HuH-7 (cell line): Measurements from ENCODE around the gene HLA-G.
"Not testable (repeated sequence)": the region's sequence is repeated elsewhere in the genome, so short reads cannot be mapped to it uniquely, and the experiment has no call there.

ENCODE experiments used
- DNase-seq: peaks from one replicate; pipeline ENCODE4 v3.0.0; 2011; ENCODE audit warnings: low spot score

The HLA-G gene

DNA sequence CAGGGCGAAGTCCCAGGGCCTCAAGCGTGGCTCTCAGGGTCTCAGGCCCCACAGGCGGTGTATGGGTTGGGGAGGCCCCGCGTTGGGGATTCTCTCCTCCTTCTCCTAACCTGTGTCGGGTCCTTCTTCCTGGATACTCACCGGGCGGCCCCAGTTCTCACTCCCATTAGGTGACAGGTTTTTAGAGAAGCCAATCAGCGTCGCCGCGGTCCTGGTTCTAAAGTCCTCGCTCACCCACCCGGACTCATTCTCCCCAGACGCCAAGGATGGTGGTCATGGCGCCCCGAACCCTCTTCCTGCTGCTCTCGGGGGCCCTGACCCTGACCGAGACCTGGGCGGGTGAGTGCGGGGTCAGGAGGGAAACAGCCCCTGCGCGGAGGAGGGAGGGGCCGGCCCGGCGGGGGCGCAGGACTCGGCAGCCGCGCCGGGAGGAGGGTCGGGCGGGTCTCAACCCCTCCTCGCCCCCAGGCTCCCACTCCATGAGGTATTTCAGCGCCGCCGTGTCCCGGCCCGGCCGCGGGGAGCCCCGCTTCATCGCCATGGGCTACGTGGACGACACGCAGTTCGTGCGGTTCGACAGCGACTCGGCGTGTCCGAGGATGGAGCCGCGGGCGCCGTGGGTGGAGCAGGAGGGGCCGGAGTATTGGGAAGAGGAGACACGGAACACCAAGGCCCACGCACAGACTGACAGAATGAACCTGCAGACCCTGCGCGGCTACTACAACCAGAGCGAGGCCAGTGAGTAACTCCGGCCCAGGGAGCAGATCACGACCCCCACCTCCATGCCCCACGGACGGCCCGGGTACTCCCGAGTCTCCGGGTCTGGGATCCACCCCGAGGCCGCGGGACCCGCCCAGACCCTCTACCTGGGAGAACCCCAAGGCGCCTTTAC is at the start of gene HLA-G:
HLA-G (plus strand) TSS at position 247 of the 892 bp plus-strand sequence; CDS start at position 267, 20 bp downstream.
- DNase-seq = no peak

DNA sequence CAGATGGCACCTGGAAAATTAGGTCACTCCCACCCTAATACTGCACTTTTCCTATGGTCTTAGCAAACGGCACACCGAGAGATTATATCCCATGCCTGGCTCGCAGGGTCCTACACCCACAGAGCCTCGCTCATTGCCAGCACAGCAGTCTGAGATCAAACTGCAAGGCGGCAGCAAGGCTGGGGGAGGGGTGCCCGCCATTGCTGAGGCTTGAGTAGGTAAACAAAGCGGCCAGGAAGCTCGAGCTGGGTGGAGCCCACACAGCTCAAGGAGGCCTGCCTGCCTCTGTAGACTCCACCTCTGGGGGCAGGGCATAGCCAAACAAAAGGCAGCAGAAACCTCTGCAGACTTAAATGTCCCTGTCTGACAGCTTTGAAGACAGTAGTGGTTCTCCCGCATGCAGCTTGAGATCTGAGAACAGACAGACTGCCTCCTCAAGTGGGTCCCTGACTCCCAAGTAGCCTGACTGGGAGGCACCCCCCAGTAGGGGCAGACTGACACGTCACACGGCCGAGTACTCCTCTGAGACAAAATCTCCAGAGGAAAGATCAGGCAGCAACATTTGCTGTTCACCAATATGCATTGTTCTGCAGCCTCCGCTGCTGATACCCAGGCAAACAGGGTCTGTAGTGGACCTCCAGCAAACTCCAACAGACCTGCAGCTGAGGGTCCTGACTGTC is 47.5 kb upstream of the HLA-G start:
- not testable (repeated sequence) for DNase-seq

DNA sequence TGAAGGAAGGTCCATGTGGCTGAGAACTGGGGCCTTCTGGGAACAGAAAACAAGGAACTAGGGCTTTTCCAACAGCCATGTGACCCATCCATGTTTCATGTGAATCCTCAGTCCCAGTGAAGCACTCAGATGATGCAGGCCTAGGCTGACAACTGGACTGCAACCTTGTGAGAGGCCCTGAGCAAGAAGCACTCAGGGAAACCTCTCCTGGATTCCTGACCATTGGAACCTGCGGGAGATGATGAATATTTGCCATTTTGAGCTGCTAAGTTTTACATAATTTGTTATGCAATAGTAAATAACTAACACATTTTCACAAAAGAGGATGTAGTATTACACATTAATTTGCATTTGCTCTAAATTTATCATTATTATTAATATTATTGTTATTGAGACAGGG is 38.4 kb upstream of the HLA-G start:
- DNase-seq = no peak

DNA sequence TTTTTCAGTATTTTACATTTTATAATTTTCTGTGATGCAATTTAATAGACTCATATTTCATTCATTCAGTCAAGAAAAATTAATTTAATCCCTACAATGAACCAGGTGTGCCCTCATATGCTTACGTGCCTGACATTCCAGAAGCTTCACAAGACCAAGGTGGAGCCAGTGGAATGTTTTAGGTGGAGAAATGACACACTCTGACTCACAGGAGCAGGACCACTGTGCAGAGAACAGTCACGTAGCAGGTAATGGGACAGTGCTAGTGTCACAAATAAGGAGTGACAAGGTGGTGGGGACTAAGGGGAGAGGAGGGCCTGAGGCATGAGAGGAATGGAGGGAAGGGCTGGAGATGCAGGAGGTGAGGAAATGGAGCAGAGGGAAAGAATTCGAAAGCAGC is 37.0 kb upstream of the HLA-G start:
- no peak for DNase-seq

DNA sequence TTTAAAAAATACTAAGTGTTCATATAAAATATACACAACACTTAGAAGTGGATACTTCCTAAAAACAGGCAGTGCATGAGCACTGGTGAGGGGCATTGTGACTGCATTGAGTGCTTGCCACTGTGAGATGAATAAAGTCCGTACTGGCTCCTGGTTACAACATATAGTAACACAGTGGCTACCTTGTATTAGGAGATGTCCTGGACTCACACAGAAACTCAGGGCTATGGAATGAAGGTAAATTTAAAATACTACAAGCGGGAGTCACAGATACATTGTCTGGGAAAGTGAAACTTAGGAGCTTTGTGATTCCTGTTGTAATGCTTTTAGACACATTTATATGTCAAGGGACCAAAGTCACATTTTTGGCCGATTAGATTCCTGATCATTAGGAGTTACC is 36.5 kb upstream of the HLA-G start:
- DNase-seq = no peak

DNA sequence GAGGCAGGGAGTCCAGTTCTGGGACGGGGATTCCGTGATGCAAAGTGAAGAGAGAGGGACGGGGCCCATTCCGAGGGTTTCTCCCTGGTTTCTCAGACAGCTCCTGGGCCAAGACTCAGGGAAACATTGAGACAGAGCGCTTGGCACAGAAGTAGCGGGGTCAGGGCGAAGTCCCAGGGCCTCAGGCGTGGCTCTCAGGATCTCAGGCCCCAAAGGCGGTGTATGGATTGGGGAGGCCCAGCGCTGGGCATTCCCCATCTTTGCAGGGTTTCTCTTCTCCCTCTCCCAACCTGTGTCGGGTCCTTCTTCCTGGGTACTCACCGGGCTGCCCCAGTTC is 35.9 kb upstream of the HLA-G start:
- DNase-seq = no peak

DNA sequence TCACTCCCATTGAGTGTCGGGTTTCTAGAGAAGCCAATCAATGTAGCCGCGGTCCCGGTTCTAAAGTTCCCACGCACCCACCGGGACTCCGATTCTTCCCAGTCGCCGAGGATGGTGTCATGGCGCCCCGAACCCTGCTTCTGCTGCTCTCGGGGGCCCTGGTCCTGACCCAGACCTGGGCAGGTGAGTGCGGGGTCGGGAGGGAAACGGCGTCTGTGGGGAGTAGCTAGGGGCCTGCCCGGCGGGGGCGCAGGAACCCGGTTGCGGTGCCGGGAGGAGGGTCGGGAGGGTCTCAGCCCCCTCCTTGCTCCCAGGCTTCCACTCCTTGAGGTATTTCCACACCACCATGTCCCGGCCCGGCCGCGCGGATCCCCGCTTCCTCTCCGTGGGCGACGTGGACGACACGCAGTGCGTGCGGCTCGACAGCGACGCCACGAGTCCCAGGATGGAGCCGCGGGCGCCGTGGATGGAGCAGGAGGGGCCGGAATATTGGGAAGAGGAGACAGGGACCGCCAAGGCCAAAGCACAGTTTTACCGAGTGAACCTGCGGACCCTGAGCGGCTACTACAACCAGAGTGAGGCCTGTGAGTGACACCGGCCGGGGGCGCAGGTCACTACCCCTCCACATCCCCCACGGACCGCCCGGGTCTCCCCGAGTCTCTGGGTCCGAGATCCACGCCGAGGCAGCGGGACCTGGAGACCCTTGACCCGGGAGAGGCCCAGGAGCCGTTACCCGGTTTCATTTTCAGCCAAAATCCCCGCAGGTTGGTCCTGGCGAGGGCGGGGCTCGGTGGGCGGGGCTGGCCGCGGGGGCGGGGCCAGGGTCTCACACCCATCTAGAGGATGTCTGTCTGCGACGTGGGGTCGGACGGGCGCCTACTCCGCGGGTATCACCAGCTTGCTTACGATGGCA is 35.2 kb upstream of the HLA-G start:
- no peak for DNase-seq

DNA sequence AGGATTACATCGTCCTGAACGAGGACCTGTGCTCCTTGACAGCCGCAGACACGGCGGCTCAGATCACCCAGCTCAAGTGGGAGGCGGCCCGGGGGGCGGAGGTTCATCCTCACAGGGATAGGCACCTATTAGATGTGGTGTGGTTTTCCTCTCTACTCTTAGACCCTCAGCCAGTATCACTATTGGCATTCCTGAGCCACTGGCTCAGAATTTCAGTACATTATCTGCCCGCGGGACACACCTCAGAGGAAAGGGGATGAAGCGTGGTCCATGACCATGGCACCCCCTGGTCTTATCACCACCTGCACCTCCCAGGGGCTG is 34.6 kb upstream of the HLA-G start:
- DNase-seq = no peak

DNA sequence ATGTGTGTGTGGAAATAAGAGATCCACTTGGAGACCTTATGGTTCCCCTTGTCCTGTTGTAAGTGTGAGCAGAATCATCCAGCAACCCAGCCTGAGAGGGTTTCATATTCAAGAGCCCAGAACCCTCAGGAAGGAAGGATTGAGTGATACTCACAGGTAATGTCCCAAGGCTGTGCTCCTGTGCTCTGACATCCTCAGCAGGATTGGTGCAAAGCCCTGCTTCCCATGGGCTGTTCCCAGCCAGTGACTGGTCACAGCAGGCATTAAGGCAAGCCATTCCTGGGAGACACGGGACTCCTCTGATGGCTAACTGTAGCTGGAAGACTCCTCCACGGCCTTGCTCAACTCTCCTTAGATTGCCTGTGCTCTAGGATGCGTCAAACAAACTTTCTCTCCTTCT is 33.8 kb upstream of the HLA-G start:
- DNase-seq = no peak

DNA sequence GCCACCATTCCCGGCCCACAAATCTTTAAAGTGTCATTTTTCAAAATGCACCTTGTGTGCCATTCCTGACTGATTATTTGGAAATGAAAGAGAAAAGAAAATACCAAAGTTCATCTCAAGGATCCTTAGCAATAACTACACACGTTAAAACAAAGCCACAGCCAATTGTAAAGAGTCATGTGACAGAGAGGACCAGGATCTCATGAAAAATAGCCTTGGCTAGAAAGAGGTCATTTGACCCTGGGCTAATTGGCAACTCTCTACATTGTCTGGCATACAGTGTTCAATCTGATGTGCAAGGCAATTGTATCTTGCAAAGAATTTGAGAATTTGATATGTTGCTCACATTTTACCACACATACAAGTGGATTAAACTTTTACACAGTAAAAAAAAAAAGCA is 31.6 kb upstream of the HLA-G start:
- no peak for DNase-seq

DNA sequence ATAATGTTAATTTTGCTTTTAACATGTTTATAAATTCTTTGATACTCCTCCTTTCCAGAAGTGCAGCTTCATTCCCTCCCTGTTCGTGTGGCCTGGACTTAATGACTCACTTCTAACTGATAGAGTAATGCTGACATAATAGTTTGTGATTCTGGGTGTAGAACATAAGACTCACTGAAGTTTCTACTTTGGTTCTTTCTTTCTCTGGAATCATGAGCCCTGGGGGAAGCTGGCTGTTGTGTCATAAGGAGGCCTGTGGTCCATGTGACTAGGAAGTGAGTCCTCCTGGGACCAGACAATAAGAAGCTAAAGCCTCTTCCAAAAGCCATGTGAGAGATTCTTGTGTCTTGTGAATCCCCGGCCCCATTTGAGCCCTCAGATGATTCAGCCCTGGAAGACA is 30.5 kb upstream of the HLA-G start:
- no peak for DNase-seq

DNA sequence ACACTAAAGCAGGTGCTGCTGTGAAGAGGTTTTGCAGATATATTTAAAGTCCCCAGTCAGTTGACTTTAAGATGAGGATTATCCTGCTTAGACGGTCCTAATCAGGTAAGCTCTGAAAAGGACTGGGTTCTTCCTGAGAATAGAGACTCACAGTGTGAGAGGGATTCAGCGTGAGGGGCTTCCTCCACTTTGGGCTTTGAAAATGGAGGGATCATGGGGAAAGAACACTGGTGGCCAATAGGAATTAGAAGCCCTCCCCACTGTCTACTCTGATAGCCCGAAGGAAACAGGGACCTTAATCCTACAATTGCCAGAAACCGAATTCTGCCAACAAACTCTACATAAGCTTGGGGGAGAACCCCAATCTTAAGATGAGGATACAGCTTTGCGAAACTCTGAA is 29.7 kb upstream of the HLA-G start:
- no peak for DNase-seq

DNA sequence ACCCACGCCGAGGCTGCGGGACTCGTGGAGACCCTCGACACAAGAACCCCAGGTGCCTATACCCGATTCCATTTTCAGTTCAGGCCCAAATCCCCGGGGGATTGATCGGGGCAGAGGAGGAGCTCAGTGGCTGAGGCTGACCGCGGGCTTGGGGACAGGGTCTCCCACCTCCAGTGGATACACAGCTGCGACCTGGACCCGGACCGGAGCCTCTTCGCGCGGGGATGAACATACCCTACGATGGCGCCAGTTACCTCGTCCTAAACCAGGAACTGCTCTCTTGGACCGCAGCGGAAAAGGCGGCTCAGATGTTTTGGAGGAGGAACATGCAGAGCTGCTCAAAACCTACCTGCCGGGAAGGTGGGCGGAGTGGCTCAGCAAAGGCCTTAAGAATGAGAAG is 27.4 kb upstream of the HLA-G start:
- DNase-seq = no peak

DNA sequence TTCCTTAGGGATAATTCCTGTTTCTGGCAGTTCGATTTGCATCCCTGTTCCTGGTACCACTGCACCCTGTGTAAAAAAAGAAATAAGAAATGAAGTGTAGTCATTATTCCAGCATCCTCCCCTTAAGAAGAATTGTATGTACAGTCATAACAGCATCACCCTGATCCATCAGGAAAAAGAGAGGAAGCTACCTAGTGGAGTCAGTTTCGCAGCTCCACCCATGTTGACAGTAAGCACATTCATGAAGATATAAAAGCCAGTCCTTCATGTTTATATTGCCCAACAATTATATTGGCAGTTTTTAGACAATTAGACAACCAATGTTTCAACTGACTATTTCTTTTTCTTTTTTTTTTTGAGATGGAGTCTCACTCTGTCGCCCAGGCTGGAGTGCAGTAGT is 21.2 kb upstream of the HLA-G start:
- no peak for DNase-seq

DNA sequence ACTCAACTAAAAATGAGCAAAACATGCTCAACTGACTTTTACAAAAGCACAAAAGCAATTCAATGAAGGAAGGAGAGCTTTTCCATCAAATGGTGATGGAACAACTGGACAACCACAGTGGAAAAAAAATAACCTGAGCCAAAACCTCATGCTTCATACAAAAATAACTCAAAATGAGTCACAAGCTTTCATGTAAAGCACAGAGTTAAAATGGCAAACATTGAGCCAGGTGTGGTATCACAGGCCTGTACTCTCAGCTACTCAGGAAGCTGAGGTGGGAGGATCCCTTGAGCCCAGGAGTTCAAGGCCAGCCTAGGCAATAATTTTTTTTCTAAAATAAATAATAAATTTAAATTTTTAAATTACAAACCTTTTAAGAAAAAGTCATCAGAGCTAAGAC is 18.4 kb upstream of the HLA-G start:
- DNase-seq = no peak

DNA sequence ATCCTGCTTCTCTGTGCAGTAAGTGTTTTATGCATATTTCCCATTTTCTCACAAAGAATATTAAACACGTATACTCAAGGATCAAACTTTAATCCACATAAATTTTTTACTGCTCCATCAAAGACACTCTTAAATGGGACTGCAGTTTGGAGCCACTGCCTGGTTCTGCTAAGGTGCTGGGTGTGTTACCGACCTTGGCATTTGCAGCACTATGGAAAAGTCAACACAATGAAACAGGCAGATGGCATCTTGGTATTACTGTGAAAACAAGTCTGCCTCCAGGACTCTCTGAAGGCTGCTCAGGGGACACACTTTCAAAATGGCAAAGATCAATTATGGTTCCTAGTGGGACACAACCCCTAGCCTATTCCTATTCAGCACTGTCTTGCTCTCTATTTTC is 17.3 kb upstream of the HLA-G start:
- no peak for DNase-seq

DNA sequence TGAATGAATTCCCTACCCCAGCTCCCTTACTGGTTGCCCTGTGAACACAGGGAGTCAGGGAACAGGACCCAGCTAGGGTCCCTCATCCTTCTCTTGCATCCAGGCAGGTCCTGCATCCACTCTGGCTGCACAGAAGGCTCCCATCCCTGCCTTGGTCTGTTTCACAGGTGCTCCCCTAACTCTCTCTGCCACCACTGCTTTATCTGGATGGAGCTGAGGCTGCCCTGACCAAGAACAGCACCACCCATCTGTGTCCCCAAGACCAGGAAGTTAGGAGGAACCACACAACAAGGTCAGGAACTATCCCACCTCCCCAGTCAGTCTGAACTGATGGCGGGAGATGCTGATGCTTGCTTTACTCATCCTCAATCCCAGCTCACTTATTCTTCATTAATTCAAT is 16.2 kb upstream of the HLA-G start:
- DNase-seq = no peak

DNA sequence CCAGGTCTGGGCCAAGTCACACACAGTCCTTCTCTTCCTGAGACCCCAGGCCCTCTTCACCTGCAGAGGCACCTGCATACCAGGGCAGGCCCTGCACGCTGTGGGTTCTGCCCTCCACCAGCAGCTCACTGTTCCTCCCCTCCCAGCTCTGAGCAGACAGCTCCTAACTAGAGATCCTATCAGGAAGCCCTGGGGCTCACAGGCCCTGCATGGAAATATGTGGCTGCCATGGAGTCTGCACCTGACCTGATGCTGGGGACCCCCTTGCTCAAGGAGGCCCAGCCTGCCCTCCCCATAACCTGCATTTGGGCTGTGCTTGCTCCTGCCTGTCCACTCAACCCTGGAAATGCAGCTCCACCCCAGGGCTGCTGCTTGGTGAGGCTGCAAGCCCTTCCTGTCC is 14.6 kb upstream of the HLA-G start:
- DNase-seq = no peak

DNA sequence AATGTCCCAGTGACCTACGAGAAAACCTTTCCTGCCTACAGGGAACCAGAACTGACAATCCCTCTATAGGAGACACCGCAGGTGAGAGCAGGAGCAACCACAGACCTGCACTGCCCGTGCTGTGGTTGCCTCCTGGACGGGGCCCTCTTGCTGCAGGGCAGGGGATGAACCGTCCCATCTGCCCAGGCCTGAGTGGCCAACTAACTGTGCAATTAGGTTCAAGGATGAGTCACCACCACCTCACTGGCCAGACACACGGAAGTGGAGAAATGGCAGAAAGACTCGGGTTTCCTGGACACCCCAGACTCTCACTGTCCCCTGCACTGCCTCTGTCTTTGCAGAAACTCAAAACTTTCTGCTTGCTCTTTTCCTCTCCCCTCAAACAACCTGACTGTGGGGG is 13.8 kb upstream of the HLA-G start:
- DNase-seq = no peak

DNA sequence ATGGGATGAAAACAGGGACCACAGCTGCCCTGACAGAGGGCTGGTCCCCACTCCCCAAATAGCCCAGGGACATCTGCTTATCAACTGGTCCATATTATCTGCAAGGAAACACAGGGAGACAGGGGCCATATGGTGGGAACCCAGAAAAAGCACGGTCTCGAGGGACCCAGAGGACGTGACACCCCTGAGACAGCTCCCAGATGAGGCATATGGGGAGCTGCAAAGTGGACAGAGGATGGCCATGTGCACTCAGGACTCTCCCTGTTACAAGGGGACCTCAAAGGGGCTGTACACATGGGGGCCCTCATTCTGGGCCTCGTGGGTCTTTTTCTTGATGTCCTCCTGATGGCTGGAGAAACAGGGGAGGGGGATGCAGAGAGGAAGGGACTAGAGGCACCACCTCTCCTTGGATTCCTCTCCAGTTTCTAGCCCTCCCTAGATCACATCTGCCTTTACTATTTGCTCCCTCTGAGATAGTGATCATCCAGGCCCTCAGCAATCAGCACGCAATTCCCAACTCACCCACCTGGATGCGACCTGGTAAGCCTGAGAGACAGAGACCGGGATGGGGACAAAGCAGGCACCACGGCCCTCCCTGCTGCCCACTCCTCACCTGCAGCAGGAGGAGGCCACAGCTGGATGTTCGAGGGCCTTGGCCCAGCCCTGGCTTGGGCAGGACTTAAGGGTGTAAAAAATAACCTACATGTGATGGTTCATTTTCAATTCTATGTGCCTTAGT is 13.1 kb upstream of the HLA-G start:
- DNase-seq = no peak

DNA sequence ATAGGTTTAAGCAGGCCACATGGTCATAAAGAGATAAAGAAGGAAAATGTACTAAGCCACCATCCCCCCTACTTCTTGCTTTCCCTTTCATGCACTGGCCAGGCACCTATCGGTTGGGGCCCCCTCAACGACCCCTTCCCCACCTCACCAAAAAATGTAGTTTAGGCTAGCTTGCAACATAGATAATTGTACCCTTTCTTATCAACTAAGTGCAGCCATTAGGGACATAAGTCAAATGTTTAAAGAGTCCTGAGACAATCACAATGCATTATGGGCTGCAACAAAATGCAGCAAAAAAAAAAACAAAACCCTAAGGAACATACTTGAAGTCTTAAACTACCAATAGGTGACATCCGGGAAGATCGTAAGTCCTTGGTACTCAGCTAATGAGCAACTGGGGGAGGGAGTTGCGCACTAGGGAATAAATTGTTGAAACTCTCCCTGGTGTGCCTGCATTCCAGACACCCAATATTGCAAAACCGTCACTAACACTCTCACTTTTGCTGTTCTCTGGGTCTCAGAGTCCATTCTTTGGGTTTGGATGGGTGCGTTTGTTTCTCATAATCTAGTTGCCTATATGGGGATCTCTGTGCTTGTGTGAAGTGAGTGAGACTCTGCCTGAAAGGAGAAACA is 12.4 kb upstream of the HLA-G start:
- no peak for DNase-seq

DNA sequence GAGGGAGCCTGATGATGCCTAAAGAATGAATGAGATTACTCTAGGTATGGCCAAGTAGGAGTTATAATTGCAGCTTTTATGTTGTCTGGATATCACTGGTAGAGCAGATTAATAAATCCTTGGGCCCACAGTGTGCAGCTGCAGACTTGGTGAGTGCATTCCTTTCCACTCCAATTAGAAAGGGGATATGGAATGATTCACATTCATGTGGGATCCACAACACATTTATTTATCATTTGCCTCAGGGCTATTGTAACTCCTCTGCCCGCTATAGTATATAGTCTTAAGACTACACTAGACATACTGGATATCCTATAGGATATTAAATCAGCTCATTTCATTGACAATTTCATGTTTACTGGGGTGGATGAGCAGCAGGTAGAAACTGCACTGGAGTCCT is 11.6 kb upstream of the HLA-G start:
- DNase-seq = no peak
